AG09309 (cell line): Measurements from ENCODE around the gene RNF222.

Source experiments
- DNase-seq: peaks from one replicate; pipeline ENCODE4 v3.0.0-alpha.2; 2010; ENCODE audit warnings: low read depth
- H3K4me3 ChIP-seq: 2 replicates; pipeline ENCODE4 v1.5.1; 2011; ENCODE audit warnings: mild to moderate bottlenecking, low read depth, low read length, moderate library complexity; ENCODE audit not compliant: control insufficient read depth
- TF ChIP-seq, protein P1 (sequence below): IDR thresholded peaks from 2 replicates; pipeline ENCODE4 v1.5.1; 2011; ENCODE audit warnings: mild to moderate bottlenecking, low read depth, low read length, inconsistent platforms; ENCODE audit not compliant: insufficient read depth, control insufficient read depth; ENCODE audit errors: missing control alignments

The RNF222 gene

DNA sequence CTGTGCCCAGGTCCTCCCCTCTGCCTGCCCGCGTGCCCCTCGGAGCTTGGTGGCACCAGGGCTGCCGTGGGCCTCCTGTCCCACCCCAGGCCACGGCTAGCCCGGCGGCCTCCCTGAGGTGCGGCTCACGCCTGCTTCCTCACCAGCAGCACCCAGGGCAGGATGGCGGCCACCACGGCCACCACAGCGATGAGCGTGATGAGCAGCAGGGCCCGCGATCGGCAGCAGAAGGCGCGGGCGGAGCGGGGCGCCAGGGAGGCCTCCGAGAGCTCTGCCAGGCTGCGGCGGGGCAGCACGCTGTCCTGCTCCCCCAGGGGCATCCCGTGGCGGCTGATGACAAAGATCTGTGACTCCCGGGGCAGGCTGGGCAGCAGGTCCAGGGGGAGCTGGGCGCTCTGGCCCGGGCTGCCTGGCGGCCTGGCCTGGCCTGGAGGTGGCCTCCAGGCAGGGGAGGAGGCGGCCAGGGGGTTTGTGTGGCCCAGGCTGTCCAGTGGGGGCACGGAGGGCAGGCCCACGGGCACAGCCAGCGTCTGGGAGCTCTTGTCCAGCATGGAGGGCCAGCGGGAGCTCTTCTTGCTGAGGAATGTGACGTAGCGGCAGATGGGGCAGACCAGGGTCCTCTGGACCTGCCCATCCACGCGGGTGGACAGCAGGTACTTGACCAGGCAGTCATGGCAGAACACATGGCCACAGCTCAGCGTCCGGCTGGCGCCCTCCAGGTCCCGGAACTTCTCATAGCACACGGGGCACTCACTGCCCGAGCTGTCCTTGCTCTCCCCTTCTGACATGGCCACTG is 4.8 kb downstream of the RNF222 start:
- H3K4me3 ChIP-seq = no peak overlapping the region
- TF ChIP-seq, protein P1, sequence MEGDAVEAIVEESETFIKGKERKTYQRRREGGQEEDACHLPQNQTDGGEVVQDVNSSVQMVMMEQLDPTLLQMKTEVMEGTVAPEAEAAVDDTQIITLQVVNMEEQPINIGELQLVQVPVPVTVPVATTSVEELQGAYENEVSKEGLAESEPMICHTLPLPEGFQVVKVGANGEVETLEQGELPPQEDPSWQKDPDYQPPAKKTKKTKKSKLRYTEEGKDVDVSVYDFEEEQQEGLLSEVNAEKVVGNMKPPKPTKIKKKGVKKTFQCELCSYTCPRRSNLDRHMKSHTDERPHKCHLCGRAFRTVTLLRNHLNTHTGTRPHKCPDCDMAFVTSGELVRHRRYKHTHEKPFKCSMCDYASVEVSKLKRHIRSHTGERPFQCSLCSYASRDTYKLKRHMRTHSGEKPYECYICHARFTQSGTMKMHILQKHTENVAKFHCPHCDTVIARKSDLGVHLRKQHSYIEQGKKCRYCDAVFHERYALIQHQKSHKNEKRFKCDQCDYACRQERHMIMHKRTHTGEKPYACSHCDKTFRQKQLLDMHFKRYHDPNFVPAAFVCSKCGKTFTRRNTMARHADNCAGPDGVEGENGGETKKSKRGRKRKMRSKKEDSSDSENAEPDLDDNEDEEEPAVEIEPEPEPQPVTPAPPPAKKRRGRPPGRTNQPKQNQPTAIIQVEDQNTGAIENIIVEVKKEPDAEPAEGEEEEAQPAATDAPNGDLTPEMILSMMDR = no peak
- DNase-seq = no peak

DNA sequence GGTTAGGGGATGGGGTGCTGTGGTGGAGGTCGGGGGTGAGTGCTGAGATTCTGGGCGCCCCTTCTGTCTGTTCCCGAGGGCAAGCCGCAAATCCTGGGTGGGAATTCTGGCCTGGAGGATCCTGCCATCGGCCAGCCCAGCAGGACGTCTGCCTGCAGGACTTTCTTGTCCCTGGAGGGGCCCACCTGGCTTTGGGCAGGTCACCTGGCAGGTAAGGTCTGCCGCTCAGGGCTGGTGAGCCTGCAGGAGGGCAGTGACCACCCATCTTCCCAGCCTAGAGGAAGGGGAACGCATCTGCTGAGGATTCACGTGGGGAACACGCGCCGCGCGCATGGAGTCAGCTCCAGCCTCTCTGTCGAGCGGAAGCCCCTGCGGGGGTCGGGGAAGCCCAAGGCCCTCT is 5.4 kb downstream of the RNF222 start:
- no peak for DNase-seq

DNA sequence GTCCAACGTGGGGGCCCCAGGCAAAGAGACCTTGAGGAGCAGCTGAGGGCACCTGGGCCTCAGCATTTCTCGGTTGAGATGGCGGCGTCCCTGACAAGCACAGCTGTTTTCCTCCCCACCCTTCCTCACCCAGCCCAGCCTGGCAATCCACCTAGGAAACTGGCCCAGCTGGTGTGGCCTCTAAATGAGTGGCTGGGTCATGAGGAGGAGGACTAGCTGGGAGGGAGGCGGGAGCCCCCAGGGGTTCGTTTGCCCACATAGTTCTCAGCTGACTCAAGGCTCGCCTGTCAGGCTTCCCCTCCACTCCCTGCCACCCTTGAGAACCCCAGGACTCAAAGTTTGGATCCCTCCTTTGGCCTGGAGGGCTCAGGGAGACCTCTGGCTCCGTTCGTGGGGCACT is 5.9 kb downstream of the RNF222 start:
- DNase-seq = no peak
- H3K4me3 ChIP-seq = no peak overlapping the region
- TF ChIP-seq, protein P1 = no peak

More for the DNA sequence above, 5.4 kb downstream of the RNF222 start:
- no peak overlapping the region for H3K4me3 ChIP-seq
- TF ChIP-seq, protein P1 = no peak

DNA sequence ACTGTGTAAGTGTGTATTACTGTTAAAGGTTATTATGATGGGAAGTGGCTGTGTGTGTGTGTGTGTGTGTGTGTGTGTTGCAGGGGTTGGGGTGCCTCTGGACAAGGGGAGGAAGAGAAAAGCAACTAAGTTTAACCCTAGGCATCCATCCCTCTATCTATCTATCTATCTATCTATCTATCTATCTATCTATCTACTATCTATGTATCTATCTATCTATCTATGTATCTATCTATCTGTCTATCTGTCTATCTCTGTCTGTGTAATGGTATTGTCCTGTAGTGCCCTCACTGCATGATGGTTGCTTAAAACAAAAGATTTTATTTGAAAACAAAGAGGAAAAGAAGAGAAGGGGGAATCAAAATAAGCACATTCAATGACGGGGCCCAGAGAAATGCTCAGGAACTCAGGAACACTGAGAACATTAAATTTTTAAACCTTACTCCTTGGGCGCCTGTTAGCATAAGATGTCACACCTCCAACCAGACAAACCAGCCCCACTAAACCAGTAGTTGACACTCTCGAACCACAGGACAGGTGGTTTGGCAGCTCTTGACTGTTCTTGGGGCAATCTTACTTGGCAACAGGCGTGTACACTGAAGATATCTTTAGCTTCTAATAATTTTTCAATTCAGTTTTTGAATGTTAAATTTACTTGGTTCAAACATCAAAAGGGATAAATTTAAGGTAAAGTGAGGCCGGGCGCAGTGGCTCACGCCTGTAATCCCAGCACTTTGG is 9.5 kb downstream of the RNF222 start:
- TF ChIP-seq, protein P1 = no peak
- no peak for DNase-seq
- H3K4me3 ChIP-seq = no peak overlapping the region

DNA sequence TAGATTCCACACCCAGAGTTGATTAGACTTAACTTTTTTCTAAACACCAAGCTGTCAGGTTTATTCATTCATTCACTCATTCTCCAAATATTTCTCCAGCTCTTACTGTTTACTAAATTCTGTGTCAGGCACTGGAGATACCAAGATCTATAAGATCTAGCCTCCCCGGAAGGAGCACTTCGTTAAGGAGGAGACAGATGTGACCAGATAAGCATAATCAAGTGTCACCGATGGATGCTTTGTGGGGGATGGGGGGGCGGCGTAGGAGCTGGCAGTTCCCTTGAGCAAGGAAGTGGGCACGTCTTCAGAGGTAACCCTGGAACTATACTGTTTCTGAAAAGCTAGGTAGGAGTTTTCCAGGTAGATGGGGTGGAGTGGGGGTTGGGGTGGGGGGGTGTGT is 10.8 kb downstream of the RNF222 start:
- no peak for DNase-seq
- H3K4me3 ChIP-seq = no peak overlapping the region
- TF ChIP-seq, protein P1 = no peak

DNA sequence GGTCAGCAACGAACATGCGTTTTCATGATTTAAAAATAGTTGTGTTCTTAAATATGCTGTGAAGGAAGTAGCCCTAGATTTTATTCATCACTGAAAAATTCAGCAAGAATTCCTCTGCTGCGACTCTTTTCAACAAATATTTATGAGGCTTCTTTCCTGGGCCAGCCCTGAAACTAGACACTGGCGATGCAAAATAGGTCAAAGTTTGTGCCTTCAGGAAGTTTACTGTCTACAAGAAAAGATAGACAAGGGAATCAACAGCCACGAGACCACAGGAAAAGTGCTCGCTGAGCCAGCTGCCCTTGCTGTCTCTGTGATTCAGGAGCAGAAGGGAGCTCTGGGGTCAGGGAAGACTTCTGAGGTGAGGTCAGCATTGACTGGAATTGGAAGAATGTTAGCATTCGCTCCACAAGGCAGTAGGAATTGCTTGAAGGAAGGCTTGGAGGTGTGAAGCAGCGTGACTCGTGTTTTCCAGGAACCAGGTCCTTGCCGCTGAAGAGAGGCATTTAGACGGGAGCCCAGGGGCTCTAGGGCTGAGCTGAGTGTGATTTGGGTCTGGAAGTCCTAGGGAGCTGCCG is 12.7 kb downstream of the RNF222 start:
- no peak overlapping the region for H3K4me3 ChIP-seq
- DNase-seq = peak; percentile 67

More for the DNA sequence above, 12.7 kb downstream of the RNF222 start:
- TF ChIP-seq, protein P1 = no peak
